ENCODE results near the gene CHID1. TPM values are rescaled to one million over a fixed set of nuclear protein-coding genes. Genes with fewer than 3 reads are reported as not detected.

Gene CHID1
- total and polyA plus RNA-seq, 2 experiments from 2014 or later: 54.1 to 67.3 TPM

- no peaks in the 10 kb centered on the region for H3K27me3 ChIP-seq (ENCODE audit: insufficient read depth)
- no peaks in the 10 kb centered on the region for H3F3A ChIP-seq (replicated peaks; ENCODE audit: low read depth)
- Mint-ChIP-seq H3K27me3 (ENCODE audit: insufficient read depth, low read depth, poor library complexity) (peaks cover 7% of the 10 kb centered on the region), H3K4me1 (peaks cover 9% of the 10 kb centered on the region), H3K27ac (no peak overlapping the region), H3K4me3 (no peak overlapping the region), H3K9me3 (no peaks in the 10 kb centered on the region), H3K36me3 (ENCODE audit: low read depth) (peaks cover 10% of the 10 kb centered on the region; the same call in 2 of the 3 replicates)
- no peaks in the 10 kb centered on the region; the same call in 1 of the 2 replicates for H4K20me1 ChIP-seq (replicated peaks; ENCODE audit: insufficient read depth)
- no peaks in the 10 kb centered on the region for H3K36me3 ChIP-seq (ENCODE audit: insufficient read depth)
- H3K4me3 ChIP-seq: no peak overlapping the region
- no peak overlapping the region for H3K4me2 ChIP-seq
- no peak overlapping the region for H2AFZ ChIP-seq
- no peak overlapping the region for H3K27ac ChIP-seq (ENCODE audit: low read depth)
- no peaks in the 10 kb centered on the region; the same call in 1 of the 2 replicates for H3K4me1 ChIP-seq (ENCODE audit: insufficient read depth)
- TF ChIP-seq, protein P1, sequence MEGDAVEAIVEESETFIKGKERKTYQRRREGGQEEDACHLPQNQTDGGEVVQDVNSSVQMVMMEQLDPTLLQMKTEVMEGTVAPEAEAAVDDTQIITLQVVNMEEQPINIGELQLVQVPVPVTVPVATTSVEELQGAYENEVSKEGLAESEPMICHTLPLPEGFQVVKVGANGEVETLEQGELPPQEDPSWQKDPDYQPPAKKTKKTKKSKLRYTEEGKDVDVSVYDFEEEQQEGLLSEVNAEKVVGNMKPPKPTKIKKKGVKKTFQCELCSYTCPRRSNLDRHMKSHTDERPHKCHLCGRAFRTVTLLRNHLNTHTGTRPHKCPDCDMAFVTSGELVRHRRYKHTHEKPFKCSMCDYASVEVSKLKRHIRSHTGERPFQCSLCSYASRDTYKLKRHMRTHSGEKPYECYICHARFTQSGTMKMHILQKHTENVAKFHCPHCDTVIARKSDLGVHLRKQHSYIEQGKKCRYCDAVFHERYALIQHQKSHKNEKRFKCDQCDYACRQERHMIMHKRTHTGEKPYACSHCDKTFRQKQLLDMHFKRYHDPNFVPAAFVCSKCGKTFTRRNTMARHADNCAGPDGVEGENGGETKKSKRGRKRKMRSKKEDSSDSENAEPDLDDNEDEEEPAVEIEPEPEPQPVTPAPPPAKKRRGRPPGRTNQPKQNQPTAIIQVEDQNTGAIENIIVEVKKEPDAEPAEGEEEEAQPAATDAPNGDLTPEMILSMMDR (conservative IDR thresholded peaks at IDR 0.05; ENCODE audit: low read depth in 2 of 2): no peak
- TF ChIP-seq ZNF331 (CRISPR knock-in tag; IDR thresholded peaks at IDR 0.05; ENCODE audit: low read depth) (no peak), POLR2AphosphoS5 (IDR thresholded peaks at IDR 0.05; ENCODE audit: low read depth) (no peak), STAT1 (IDR thresholded peaks at IDR 0.05; ENCODE audit: unreplicated experiment) (no peak), ETS1 (IDR thresholded peaks at IDR 0.05) (no peak), EZH2 (IDR thresholded peaks at IDR 0.05; ENCODE audit: low read depth, unreplicated experiment) (no peak), ZNF114 (CRISPR knock-in tag; IDR thresholded peaks at IDR 0.05) (no peak), EZH2phosphoT487 (IDR thresholded peaks at IDR 0.05; ENCODE audit: unreplicated experiment) (no peak), CREB1 (CRISPR knock-in tag; IDR thresholded peaks at IDR 0.05; ENCODE audit: low read depth) (no peak), NANOG (IDR thresholded peaks at IDR 0.05; ENCODE audit: borderline replicate concordance) (no peak), JUNB (IDR thresholded peaks at IDR 0.05; ENCODE audit: unreplicated experiment) (no peak), REST (IDR thresholded peaks at IDR 0.05; ENCODE audit: unreplicated experiment) (no peak)
- TF ChIP-seq, protein P2, sequence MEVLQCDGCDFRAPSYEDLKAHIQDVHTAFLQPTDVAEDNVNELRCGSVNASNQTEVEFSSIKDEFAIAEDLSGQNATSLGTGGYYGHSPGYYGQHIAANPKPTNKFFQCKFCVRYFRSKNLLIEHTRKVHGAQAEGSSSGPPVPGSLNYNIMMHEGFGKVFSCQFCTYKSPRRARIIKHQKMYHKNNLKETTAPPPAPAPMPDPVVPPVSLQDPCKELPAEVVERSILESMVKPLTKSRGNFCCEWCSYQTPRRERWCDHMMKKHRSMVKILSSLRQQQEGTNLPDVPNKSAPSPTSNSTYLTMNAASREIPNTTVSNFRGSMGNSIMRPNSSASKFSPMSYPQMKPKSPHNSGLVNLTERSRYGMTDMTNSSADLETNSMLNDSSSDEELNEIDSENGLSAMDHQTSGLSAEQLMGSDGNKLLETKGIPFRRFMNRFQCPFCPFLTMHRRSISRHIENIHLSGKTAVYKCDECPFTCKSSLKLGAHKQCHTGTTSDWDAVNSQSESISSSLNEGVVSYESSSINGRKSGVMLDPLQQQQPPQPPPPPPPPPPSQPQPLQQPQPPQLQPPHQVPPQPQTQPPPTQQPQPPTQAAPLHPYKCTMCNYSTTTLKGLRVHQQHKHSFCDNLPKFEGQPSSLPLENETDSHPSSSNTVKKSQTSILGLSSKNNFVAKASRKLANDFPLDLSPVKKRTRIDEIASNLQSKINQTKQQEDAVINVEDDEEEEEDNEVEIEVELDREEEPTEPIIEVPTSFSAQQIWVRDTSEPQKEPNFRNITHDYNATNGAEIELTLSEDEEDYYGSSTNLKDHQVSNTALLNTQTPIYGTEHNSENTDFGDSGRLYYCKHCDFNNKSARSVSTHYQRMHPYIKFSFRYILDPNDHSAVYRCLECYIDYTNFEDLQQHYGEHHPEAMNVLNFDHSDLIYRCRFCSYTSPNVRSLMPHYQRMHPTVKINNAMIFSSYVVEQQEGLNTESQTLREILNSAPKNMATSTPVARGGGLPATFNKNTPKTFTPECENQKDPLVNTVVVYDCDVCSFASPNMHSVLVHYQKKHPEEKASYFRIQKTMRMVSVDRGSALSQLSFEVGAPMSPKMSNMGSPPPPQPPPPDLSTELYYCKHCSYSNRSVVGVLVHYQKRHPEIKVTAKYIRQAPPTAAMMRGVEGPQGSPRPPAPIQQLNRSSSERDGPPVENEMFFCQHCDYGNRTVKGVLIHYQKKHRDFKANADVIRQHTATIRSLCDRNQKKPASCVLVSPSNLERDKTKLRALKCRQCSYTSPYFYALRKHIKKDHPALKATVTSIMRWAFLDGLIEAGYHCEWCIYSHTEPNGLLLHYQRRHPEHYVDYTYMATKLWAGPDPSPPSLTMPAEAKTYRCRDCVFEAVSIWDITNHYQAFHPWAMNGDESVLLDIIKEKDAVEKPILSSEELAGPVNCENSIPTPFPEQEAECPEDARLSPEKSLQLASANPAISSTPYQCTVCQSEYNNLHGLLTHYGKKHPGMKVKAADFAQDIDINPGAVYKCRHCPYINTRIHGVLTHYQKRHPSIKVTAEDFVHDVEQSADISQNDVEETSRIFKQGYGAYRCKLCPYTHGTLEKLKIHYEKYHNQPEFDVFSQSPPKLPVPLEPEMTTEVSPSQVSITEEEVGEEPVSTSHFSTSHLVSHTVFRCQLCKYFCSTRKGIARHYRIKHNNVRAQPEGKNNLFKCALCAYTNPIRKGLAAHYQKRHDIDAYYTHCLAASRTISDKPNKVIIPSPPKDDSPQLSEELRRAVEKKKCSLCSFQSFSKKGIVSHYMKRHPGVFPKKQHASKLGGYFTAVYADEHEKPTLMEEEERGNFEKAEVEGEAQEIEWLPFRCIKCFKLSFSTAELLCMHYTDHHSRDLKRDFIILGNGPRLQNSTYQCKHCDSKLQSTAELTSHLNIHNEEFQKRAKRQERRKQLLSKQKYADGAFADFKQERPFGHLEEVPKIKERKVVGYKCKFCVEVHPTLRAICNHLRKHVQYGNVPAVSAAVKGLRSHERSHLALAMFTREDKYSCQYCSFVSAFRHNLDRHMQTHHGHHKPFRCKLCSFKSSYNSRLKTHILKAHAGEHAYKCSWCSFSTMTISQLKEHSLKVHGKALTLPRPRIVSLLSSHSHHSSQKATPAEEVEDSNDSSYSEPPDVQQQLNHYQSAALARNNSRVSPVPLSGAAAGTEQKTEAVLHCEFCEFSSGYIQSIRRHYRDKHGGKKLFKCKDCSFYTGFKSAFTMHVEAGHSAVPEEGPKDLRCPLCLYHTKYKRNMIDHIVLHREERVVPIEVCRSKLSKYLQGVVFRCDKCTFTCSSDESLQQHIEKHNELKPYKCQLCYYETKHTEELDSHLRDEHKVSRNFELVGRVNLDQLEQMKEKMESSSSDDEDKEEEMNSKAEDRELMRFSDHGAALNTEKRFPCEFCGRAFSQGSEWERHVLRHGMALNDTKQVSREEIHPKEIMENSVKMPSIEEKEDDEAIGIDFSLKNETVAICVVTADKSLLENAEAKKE (CRISPR knock-in tag; IDR thresholded peaks at IDR 0.05): no peak
- no peaks in the 10 kb centered on the region for H3K9me2 ChIP-seq (ENCODE audit: insufficient read depth)
- H3K79me2 ChIP-seq (replicated peaks; ENCODE audit: insufficient read depth): no peaks in the 10 kb centered on the region
- ATAC-seq: no peak
- no peak for DNase-seq (ENCODE audit: low spot score)
These were observed 15.1 kb downstream of the CHID1 start for GRCh38 chr11:895331-896110.

All from GM23338 (cell line).